Activated CD8-positive, alpha-beta T cell treated with anti-CD3 and anti-CD28 coated beads for 36 hours (primary cell): ENCODE data around the gene LITAF. TPM values are rescaled to one million over a fixed set of nuclear protein-coding genes. Genes with fewer than 3 reads are reported as not detected.

Experiments
- ATAC-seq: fragments of 200-7000 bp; cut with Tn5 transposase; one replicate; pipeline ENCODE4 v1.10.0; 2021; ENCODE audit warnings: mild to moderate bottlenecking, moderate library complexity
- CTCF ChIA-PET: fragments of 350-600 bp; sonication (Branson Sonifier 250); formaldehyde crosslinking; loops from one replicate; lab custom pipeline; 2021; ENCODE audit warnings: antibody characterized with exemption; lab: Charles Lee
- POLR2A ChIA-PET: fragments of 350-600 bp; sonication (Branson Sonifier 250); formaldehyde crosslinking; loops from one replicate; lab custom pipeline; 2021; ENCODE audit warnings: antibody characterized with exemption; lab: Charles Lee
- DNase-seq: peaks from one replicate; pipeline ENCODE4 v3.0.0-alpha.2; 2020
- H3K27ac Mint-ChIP-seq: one replicate; pipeline ENCODE4 v1.8.0; 2021; ENCODE audit warnings: mild to moderate bottlenecking, mixed read lengths
- H3K27me3 Mint-ChIP-seq: one replicate; pipeline ENCODE4 v1.8.0; 2021; ENCODE audit warnings: mixed read lengths
- H3K36me3 Mint-ChIP-seq: one replicate; pipeline ENCODE4 v1.8.0; 2021; ENCODE audit warnings: low read depth, mixed read lengths
- H3K4me1 Mint-ChIP-seq: one replicate; pipeline ENCODE4 v1.8.0; 2021; ENCODE audit warnings: low read depth, mixed read lengths
- H3K4me3 Mint-ChIP-seq: one replicate; pipeline ENCODE4 v1.8.0; 2021; ENCODE audit warnings: mild to moderate bottlenecking, moderate library complexity, mixed read lengths
- H3K9me3 Mint-ChIP-seq: one replicate; pipeline ENCODE4 v1.8.0; 2021; ENCODE audit warnings: mixed read lengths
- CTCF ChIP-seq: fragments of 200-600 bp; IDR thresholded peaks from one replicate; pipeline ENCODE4 v1.8.0; 2022; ENCODE audit warnings: antibody characterized with exemption, mild to moderate bottlenecking
- intact Hi-C: fragments of 100-400 bp; cut with micrococcal nuclease; formaldehyde crosslinking; loops from one replicate; pipeline ENCODE4 v1.10.0; 2022
- total RNA-seq, 2 experiments: library from RNA; stranded (reverse); gene quantifications; one replicate each; pipeline ENCODE4 v1.2.3, GENCODE V29; 2021

The LITAF gene
- total RNA-seq, 2 experiments from 2014 or later: 108 to 110 TPM

DNA sequence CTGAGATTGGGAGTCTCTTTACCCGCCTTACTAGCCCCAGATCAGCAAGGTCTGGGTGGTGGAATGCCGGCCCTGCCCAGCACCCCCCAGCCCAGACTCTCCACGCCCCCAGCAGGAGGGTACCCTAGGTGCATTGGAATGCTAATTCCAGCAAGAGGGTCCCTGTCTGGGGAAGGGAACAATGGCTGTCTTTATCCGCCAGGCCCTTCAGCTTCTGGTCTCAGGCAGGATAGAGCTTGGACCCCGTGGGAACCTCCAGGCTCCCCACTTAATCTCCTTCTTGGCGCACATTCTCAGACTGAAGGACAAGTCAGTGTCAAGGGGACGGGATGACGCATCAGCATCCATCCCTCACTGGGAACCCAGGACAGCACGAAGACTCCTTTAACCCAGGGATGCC, 85.1 kb downstream of the LITAF start:
- no peak for TF ChIP-seq CTCF
- intact Hi-C loops: no loop called here
- Mint-ChIP-seq H3K36me3 (no peaks in the 10 kb centered on the region), H3K27me3 (no peaks in the 10 kb centered on the region), H3K4me3 (no peak overlapping the region), H3K27ac (no peak overlapping the region), H3K4me1 (peaks cover 13% of the 10 kb centered on the region), H3K9me3 (no peaks in the 10 kb centered on the region)
- DNase-seq (no peak), ATAC-seq (no peak)
- CTCF ChIA-PET: interaction anchor here (1.0 kb wide), 1 partner anchor 97 kb away, joined by 3 read pairs; no protein-coding TSS in a partner anchor
- POLR2A ChIA-PET: no interaction called here

DNA sequence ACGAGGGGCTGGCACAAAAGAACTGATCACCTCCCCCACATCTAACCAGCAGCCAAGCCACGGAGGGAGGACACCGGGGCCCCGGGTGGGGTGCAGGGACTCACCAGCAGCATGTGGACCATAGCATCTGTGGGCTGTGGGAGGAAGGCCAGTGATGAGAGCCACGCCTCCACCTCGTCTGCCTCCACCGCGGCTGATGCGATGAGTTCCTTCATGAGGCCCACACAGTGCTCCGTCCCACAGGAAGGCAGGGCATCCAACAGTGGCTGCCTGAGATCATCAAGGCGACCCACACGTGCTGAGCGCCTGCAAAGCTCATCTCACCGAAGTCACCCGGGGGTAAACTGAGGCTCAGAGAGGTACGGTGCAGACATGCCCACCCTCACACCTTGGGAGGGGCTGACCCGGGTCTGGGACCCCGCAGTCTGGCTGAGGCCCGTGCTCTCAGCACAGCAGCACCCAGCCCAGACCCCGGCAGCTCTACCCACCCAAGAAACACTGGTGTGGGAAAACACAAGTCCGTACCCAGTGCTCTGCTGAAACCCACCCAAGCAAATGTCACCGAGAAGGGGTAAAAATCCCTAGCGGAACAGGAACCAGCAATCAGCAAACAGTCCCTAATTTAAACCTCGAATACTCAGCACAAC, 85.9 kb downstream of the LITAF start:
- no peaks in the 10 kb centered on the region for H3K36me3 Mint-ChIP-seq
- POLR2A ChIA-PET: interaction anchor here (1.2 kb wide), 1 partner anchor 12 kb away, joined by 3 read pairs; no protein-coding TSS in a partner anchor
- intact Hi-C loops: no loop called here
- no peak overlapping the region for H3K27ac Mint-ChIP-seq
- no peak for TF ChIP-seq CTCF
- peaks cover 19% of the 10 kb centered on the region for H3K4me1 Mint-ChIP-seq
- H3K9me3 Mint-ChIP-seq: no peaks in the 10 kb centered on the region
- no peak overlapping the region for H3K4me3 Mint-ChIP-seq
- H3K27me3 Mint-ChIP-seq: no peaks in the 10 kb centered on the region
- ATAC-seq (no peak), DNase-seq (peak; percentile 22)
- CTCF ChIA-PET: interaction anchor here (1.0 kb wide), 1 partner anchor 96 kb away, joined by 3 read pairs; no protein-coding TSS in a partner anchor

GRCh38 chr16:11499295-11500089, 87.2 kb downstream of the LITAF start:
- H3K9me3 Mint-ChIP-seq: no peaks in the 10 kb centered on the region
- intact Hi-C loops: no loop called here

GRCh38 chr16:11498683-11499082, 88.0 kb downstream of the LITAF start:
- ChIA-PET CTCF (interaction anchor here (1.8 kb wide), 1 partner anchor 34 kb away, joined by 9 read pairs; no protein-coding TSS in a partner anchor), POLR2A (no interaction called here)
- Mint-ChIP-seq H3K27ac (no peak overlapping the region), H3K4me1 (peaks cover 29% of the 10 kb centered on the region), H3K4me3 (no peak overlapping the region), H3K36me3 (no peaks in the 10 kb centered on the region), H3K27me3 (no peaks in the 10 kb centered on the region), H3K9me3 (no peaks in the 10 kb centered on the region)
- TF ChIP-seq CTCF: no peak
- DNase-seq (no peak), ATAC-seq (no peak)
- intact Hi-C loops: no loop called here

More at GRCh38 chr16:11499295-11500089, 87.2 kb downstream of the LITAF start:
- DNase-seq (no peak), ATAC-seq (no peak)
- ChIA-PET CTCF (no interaction called here), POLR2A (interaction anchor here (1.2 kb wide), 1 partner anchor 10 kb away, joined by 3 read pairs; no protein-coding TSS in a partner anchor)
- TF ChIP-seq CTCF: no peak
- H3K27ac Mint-ChIP-seq: no peak overlapping the region
- H3K4me1 Mint-ChIP-seq: peaks cover 29% of the 10 kb centered on the region
- H3K4me3 Mint-ChIP-seq: no peak overlapping the region
- no peaks in the 10 kb centered on the region for H3K36me3 Mint-ChIP-seq
- H3K27me3 Mint-ChIP-seq: no peaks in the 10 kb centered on the region
